Mesenchymal stem cell (in vitro differentiated cells and primary cell): Measurements from ENCODE around the gene LIN54.

Source experiments
- DNase-seq: peaks from one replicate; pipeline ENCODE4 v3.0.0-alpha.2; 2013
- H2AFZ ChIP-seq: one replicate; pipeline ENCODE4 v1.6.1; 2013; ENCODE audit warnings: low read depth, mild to moderate bottlenecking, control low read depth, inconsistent platforms, low read length, moderate library complexity
- H2AK5ac ChIP-seq: 2 replicates; pipeline ENCODE4 v1.6.1; 2013; ENCODE audit warnings: low read length, moderate library complexity, mild to moderate bottlenecking, inconsistent platforms; ENCODE audit not compliant: severe bottlenecking
- H2BK120ac ChIP-seq: one replicate; pipeline ENCODE4 v1.6.1; 2013; ENCODE audit warnings: low read depth, mild to moderate bottlenecking, inconsistent platforms, low read length, moderate library complexity
- H2BK12ac ChIP-seq, 2 experiments: one replicate each; pipeline ENCODE4 v1.6.1; 2013; ENCODE audit warnings: inconsistent platforms in 2 of 2, low read length in 2 of 2, mild to moderate bottlenecking in 2 of 2, moderate library complexity in 2 of 2, control low read depth in 1 of 2
- H2BK15ac ChIP-seq: one replicate; pipeline ENCODE4 v1.6.1; 2013; ENCODE audit warnings: mild to moderate bottlenecking, low read depth, inconsistent platforms; ENCODE audit not compliant: poor library complexity, severe bottlenecking
- H2BK5ac ChIP-seq: 2 replicates; pipeline ENCODE4 v1.6.1; 2013; ENCODE audit warnings: low read depth, mild to moderate bottlenecking, low read length, control low read depth, inconsistent platforms; ENCODE audit not compliant: poor library complexity, severe bottlenecking
- H3K14ac ChIP-seq, 2 experiments: one replicate each; pipeline ENCODE4 v1.6.1; 2013; ENCODE audit warnings: inconsistent platforms in 2 of 2, low read length in 2 of 2, control low read depth in 1 of 2, mild to moderate bottlenecking in 1 of 2, moderate library complexity in 1 of 2
- H3K18ac ChIP-seq, 2 experiments: one replicate each; pipeline ENCODE4 v1.6.1; 2013; ENCODE audit warnings: inconsistent platforms in 2 of 2, low read length in 2 of 2, control low read depth in 1 of 2, low read depth in 1 of 2, mild to moderate bottlenecking in 1 of 2
- H3K23ac ChIP-seq, 2 experiments: one replicate each; pipeline ENCODE4 v1.6.1; 2013; ENCODE audit warnings: inconsistent platforms in 2 of 2, low read length in 2 of 2, mild to moderate bottlenecking in 2 of 2, moderate library complexity in 2 of 2, control low read depth in 1 of 2
- H3K27ac ChIP-seq: 2 replicates; pipeline ENCODE4 v1.5.1; 2013; ENCODE audit warnings: mild to moderate bottlenecking, moderate library complexity, low read length, control low read depth, inconsistent platforms; ENCODE audit not compliant: poor library complexity, severe bottlenecking
- H3K27me3 ChIP-seq, 2 experiments: 2 replicates each; pipeline versions ENCODE4 v1.6.1 to v1.7.0; 2013; ENCODE audit warnings: low read length in 2 of 2, mild to moderate bottlenecking in 2 of 2, moderate library complexity in 2 of 2, control low read depth in 1 of 2, inconsistent platforms in 1 of 2; ENCODE audit not compliant: control insufficient read depth in 1 of 2, insufficient read depth in 1 of 2
- H3K36me3 ChIP-seq, 2 experiments: 2 replicates each; pipeline versions ENCODE4 v1.6.1 to v1.7.0; 2013; ENCODE audit warnings: low read length in 2 of 2, control low read depth in 1 of 2, inconsistent platforms in 1 of 2, low read depth in 1 of 2, mild to moderate bottlenecking in 1 of 2; ENCODE audit not compliant: insufficient read depth in 2 of 2, control insufficient read depth in 1 of 2
- H3K4ac ChIP-seq, 2 experiments: one replicate each; pipeline ENCODE4 v1.6.1; 2013; ENCODE audit warnings: inconsistent platforms in 2 of 2, low read length in 2 of 2, mild to moderate bottlenecking in 2 of 2, moderate library complexity in 2 of 2, control low read depth in 1 of 2, low read depth in 1 of 2
- H3K4me1 ChIP-seq: 2 replicates; pipeline ENCODE4 v1.6.1; 2013; ENCODE audit warnings: low read depth, low read length, control low read depth; ENCODE audit not compliant: control insufficient read depth, insufficient read depth
- H3K4me2 ChIP-seq: 2 replicates; pipeline ENCODE4 v1.6.1; 2013; ENCODE audit warnings: low read length, mild to moderate bottlenecking, inconsistent platforms; ENCODE audit not compliant: poor library complexity, severe bottlenecking
- H3K4me3 ChIP-seq, 2 experiments: 2 replicates each; pipeline versions ENCODE4 v1.5.1 to v1.7.0; 2013; ENCODE audit warnings: low read length in 2 of 2, mild to moderate bottlenecking in 2 of 2, control low read depth in 1 of 2, low read depth in 1 of 2; ENCODE audit not compliant: insufficient read depth in 1 of 2
- H3K79me1 ChIP-seq: replicated peaks from 2 replicates; pipeline ENCODE4 v1.6.1; 2013; ENCODE audit warnings: mild to moderate bottlenecking, control low read depth, low read length, inconsistent platforms; ENCODE audit not compliant: poor library complexity, severe bottlenecking
- H3K9ac ChIP-seq: 2 replicates; pipeline ENCODE4 v1.7.0; 2013; ENCODE audit warnings: mild to moderate bottlenecking, low read length, moderate library complexity
- H3K9me3 ChIP-seq: 2 replicates; pipeline ENCODE4 v1.7.0; 2013; ENCODE audit warnings: mild to moderate bottlenecking, low read length; ENCODE audit not compliant: control insufficient read depth
- H4K8ac ChIP-seq: one replicate; pipeline ENCODE4 v1.6.1; 2013; ENCODE audit warnings: inconsistent platforms, mild to moderate bottlenecking, low read length, moderate library complexity
- H4K91ac ChIP-seq: one replicate; pipeline ENCODE4 v1.6.1; 2013; ENCODE audit warnings: mild to moderate bottlenecking, low read length, inconsistent platforms
- WGBS: methylation state at CpG from one replicate; pipeline ENCODE4 v1.1.7; 2013; ENCODE audit warnings: mixed read lengths; 5-methylcytosine and 5-hydroxymethylcytosine counted together

Gene LIN54

DNA sequence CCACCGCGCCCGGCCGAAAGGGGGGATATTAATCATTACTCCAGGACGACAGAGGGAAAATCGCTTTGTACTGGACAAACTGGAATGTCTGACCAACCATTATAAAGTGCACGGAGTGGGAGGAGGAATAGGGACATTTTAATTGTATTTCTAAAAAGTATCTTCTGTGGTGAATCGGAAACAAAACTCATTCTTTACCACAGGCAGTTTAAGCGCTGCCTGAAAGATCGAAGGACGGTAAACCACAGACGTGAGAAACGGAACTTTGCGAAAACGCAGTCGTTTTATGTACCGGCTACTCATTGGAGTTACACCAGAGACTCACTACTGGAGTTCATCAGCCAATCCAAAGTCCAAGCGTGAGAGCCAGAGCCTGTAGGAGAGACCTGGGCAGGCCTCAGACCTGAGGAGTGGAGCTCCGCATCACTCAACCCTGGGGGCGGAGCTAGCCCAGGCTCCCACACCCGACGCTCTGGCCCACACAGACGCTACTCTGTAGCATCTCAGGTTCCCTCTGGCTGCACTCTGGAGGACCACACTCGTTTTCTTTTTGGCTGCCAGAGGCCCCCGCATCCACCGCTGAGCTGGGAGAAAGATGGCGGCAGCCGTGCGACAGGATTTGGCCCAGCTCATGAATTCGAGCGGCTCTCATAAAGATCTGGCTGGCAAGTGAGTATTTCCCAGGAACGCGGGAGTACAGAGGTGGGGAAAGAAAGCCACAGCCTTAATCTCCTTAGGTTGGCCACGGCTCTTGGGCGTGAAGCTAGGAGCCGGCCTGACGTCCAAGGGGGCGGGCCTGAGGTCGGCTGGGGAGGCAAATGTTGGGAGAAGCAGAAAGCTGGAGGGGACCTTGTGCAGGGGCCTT is 24.2 kb upstream of the LIN54 start, which contains the start of gene COPS4:
TSS of gene COPS4 (plus strand) at position 554 of the 865 bp plus-strand sequence. CDS start at position 596, 42 bp downstream.
- peak; percentile 100 for DNase-seq
- Histone ChIP-seq H2BK120ac (no peak within 1 kb of the TSS), H4K8ac (peak within 1 kb of the TSS; percentile 92), H2BK12ac (peak within 1 kb of the TSS in 1 of 2 experiments; percentile 15), H3K4me2 (peak within 1 kb of the TSS; percentile 61), H3K36me3 (no peaks in the 10 kb centered on the region), H3K9me3 (no peaks in the 10 kb centered on the region), H2AK5ac (no peak within 1 kb of the TSS), H3K4me1 (peaks cover 2% of the 10 kb centered on the region), H3K4ac (peak within 1 kb of the TSS; percentile 37 to 81), H3K9ac (peak within 1 kb of the TSS; percentile 94), H3K4me3 (peak within 1 kb of the TSS; percentile 68 to 86), H2AFZ (peak within 1 kb of the TSS; percentile 2), H2BK15ac (no peak within 1 kb of the TSS), H3K23ac (peak within 1 kb of the TSS in 1 of 2 experiments; percentile 60), H3K27me3 (no peaks in the 10 kb centered on the region), H2BK5ac (no peak within 1 kb of the TSS), H3K18ac (peak within 1 kb of the TSS; percentile 61 to 68), H3K79me1 (peaks cover 9% of the 10 kb centered on the region), H4K91ac (peak within 1 kb of the TSS; percentile 61), H3K27ac (peak within 1 kb of the TSS; percentile 92), H3K14ac (peak within 1 kb of the TSS in 1 of 2 experiments; percentile 71)
- WGBS = under 1% methylated on average over 39 of the region's 39 CpGs

GRCh38 chr4:83029688-83030087 is 19.1 kb upstream of the LIN54 start:
- Histone ChIP-seq H3K4me3 (no peak overlapping the region), H3K4me2 (no peak overlapping the region), H2BK15ac (no peak overlapping the region), H3K4ac (no peak overlapping the region), H3K4me1 (no peaks in the 10 kb centered on the region), H3K23ac (no peak overlapping the region), H3K14ac (no peak overlapping the region), H4K8ac (no peak overlapping the region), H2BK5ac (no peak overlapping the region), H4K91ac (no peak overlapping the region), H3K18ac (no peak overlapping the region), H3K9me3 (peaks cover 10% of the 10 kb centered on the region), H2BK120ac (no peak overlapping the region), H3K9ac (no peak overlapping the region), H2BK12ac (no peak overlapping the region), H2AFZ (no peak overlapping the region), H3K79me1 (no peaks in the 10 kb centered on the region), H3K27me3 (no peaks in the 10 kb centered on the region), H3K36me3 (no peaks in the 10 kb centered on the region), H2AK5ac (no peak overlapping the region), H3K27ac (no peak overlapping the region)
- no peak for DNase-seq
- WGBS = 76% methylated on average over 1 of the region's 1 CpG

DNA sequence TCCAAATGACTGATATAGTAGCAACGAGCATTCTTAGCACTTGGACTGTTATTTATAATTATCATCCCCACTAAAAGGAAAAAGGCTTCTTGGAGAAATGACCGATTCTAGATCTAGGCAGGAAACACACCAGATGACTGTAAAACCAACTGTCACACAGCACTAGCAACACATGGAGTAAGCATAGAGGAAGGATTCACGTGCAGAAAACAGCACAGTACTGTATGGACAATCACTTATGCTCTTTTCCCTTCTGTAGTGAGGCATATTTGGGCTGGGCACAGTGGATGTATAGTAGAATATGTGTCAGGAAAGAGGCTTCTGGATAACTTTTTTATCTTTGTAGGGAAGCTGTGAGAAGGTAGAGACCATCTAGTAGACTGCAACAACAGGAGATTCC is 18.4 kb upstream of the LIN54 start:
- no peak overlapping the region for H2BK15ac ChIP-seq
- H4K91ac ChIP-seq = no peak overlapping the region
- no peak overlapping the region for H2BK120ac ChIP-seq
- no peak overlapping the region for H3K27ac ChIP-seq
- H3K9ac ChIP-seq = no peak overlapping the region
- no peak overlapping the region for H2AFZ ChIP-seq
- H3K9me3 ChIP-seq = peaks cover 16% of the 10 kb centered on the region
- no peak overlapping the region for H3K18ac ChIP-seq
- no peak overlapping the region for H3K4me2 ChIP-seq
- H2AK5ac ChIP-seq = no peak overlapping the region
- H2BK12ac ChIP-seq = no peak overlapping the region
- H3K14ac ChIP-seq = no peak overlapping the region
- H3K4ac ChIP-seq = no peak overlapping the region
- H2BK5ac ChIP-seq = no peak overlapping the region
- DNase-seq = no peak
- no peaks in the 10 kb centered on the region for H3K27me3 ChIP-seq
- no peaks in the 10 kb centered on the region for H3K79me1 ChIP-seq
- no peak overlapping the region for H3K4me3 ChIP-seq
- no peak overlapping the region for H3K23ac ChIP-seq
- no peaks in the 10 kb centered on the region for H3K4me1 ChIP-seq
- 92% methylated on average over 1 of the region's 3 CpGs for WGBS
- H3K36me3 ChIP-seq = no peaks in the 10 kb centered on the region
- no peak overlapping the region for H4K8ac ChIP-seq

DNA sequence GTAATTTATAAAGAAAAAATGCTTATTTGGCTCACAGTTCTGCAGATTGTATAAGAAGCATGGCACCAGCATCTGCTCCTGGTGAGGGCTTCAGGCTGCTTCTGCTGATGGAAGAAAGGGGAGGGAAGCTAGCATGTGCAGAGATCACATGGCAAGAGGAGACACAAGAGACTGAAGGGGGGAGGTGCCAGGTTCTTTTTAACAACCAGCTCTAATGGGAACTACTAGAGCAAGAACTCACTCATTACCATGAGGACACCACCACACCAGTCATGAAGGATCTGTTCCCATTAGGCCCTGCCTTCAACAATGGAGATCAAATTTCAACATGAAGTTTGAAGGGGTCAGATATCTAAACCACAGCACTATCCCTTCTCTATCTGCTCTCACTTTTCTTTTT is 14.9 kb upstream of the LIN54 start:
- DNase-seq = no peak
- Histone ChIP-seq H3K23ac (no peak overlapping the region), H2AK5ac (no peak overlapping the region), H2BK15ac (no peak overlapping the region), H3K4me3 (no peak overlapping the region), H3K4ac (no peak overlapping the region), H2BK5ac (no peak overlapping the region), H3K4me2 (no peak overlapping the region), H3K14ac (no peak overlapping the region), H3K79me1 (no peaks in the 10 kb centered on the region), H3K9ac (no peak overlapping the region), H4K8ac (no peak overlapping the region), H3K36me3 (no peaks in the 10 kb centered on the region), H3K27ac (no peak overlapping the region), H2BK12ac (no peak overlapping the region), H2AFZ (no peak overlapping the region), H2BK120ac (no peak overlapping the region), H3K18ac (no peak overlapping the region), H3K9me3 (peaks cover 22% of the 10 kb centered on the region), H3K4me1 (no peaks in the 10 kb centered on the region), H3K27me3 (no peaks in the 10 kb centered on the region), H4K91ac (no peak overlapping the region)
